ENCODE measurements around the gene ZNF646. TPM values are rescaled to one million over a fixed set of nuclear protein-coding genes. Genes with fewer than 3 reads are reported as not detected.

Gene ZNF646
- total RNA-seq, 1 donor from 2014 or later = 7.5 TPM

DNA sequence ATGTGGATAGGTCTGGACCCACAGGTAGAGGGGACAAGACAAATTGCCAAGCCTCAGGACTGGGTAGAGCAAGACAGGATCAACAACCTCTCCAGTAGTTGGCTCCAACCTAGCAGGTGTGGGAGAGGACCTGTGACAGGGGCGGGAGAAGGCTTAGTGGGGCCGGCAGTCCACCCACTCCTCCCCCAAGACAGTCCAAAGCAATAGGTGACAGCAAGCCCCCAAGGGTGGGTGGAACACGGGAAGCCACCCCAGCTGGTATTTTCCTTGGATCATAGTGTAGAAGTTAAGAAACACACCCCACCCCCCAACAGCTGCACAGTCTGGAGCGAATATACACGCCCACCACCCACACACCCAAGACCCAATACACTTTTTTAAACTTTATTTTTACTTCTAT is 45.0 kb upstream of the ZNF646 start:
- no peaks in the 10 kb centered on the region for H4K20me1 ChIP-seq (ENCODE audit: low read depth)
- H3K4me1 Mint-ChIP-seq = peaks cover 14% of the 10 kb centered on the region
- H3K36me3 ChIP-seq = no peaks in the 10 kb centered on the region
- no peak for DNase-seq (ENCODE audit: low spot score)
- H3F3A ChIP-seq (ENCODE audit: low read depth) = peaks cover 13% of the 10 kb centered on the region
- H3K4me3 ChIP-seq = no peak overlapping the region
- no peak overlapping the region for H3K27ac Mint-ChIP-seq
- no peak overlapping the region for H3K4me3 Mint-ChIP-seq
- no peak overlapping the region for H3K4me2 ChIP-seq
- no peak overlapping the region for H3K9ac ChIP-seq
- H3K27me3 ChIP-seq = no peaks in the 10 kb centered on the region
- peaks cover 6% of the 10 kb centered on the region for H3K27me3 Mint-ChIP-seq (ENCODE audit: insufficient read depth, low read depth)
- TF ChIP-seq EZH2 (IDR thresholded peaks at IDR 0.05) (no peak), EZH2phosphoT487 (IDR thresholded peaks at IDR 0.05) (no peak)
- TF ChIP-seq, protein P1, sequence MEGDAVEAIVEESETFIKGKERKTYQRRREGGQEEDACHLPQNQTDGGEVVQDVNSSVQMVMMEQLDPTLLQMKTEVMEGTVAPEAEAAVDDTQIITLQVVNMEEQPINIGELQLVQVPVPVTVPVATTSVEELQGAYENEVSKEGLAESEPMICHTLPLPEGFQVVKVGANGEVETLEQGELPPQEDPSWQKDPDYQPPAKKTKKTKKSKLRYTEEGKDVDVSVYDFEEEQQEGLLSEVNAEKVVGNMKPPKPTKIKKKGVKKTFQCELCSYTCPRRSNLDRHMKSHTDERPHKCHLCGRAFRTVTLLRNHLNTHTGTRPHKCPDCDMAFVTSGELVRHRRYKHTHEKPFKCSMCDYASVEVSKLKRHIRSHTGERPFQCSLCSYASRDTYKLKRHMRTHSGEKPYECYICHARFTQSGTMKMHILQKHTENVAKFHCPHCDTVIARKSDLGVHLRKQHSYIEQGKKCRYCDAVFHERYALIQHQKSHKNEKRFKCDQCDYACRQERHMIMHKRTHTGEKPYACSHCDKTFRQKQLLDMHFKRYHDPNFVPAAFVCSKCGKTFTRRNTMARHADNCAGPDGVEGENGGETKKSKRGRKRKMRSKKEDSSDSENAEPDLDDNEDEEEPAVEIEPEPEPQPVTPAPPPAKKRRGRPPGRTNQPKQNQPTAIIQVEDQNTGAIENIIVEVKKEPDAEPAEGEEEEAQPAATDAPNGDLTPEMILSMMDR (IDR thresholded peaks at IDR 0.05) = no peak
- H3K4me1 ChIP-seq = peaks cover 6% of the 10 kb centered on the region
- no peaks in the 10 kb centered on the region for H3K9me3 Mint-ChIP-seq
- no peaks in the 10 kb centered on the region for H3K36me3 Mint-ChIP-seq
- no peaks in the 10 kb centered on the region for H3K79me2 ChIP-seq (ENCODE audit: low read depth)
- no peaks in the 10 kb centered on the region for H3K9me3 ChIP-seq (ENCODE audit: low read depth)
- H3K27ac ChIP-seq = no peak overlapping the region
- no peak overlapping the region for H2AFZ ChIP-seq (replicated peaks)

DNA sequence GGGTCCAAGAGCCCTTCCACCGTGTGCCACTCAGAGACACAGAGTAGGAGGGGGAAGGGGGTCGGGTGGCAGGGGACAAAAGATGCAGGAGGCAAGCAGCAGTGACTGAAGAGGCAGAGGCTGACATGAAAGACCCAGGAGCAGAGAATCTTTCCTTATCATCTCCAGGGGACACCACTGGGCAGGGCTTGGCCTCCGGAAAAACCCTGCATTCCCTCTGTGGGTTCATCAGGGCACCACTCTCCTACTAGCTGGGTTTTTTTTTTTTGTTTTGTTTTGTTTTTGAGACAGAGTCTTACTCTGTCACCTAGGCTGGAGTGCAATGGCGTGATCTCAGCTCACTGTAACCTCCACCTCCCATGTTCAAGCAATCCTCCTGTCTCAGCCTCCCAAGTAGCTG is 42.9 kb upstream of the ZNF646 start:
- Histone ChIP-seq H3K27ac (no peak overlapping the region), H3F3A (ENCODE audit: low read depth) (peaks cover 13% of the 10 kb centered on the region), H4K20me1 (ENCODE audit: low read depth) (no peaks in the 10 kb centered on the region), H3K79me2 (ENCODE audit: low read depth) (no peaks in the 10 kb centered on the region), H3K27me3 (no peaks in the 10 kb centered on the region), H3K36me3 (no peaks in the 10 kb centered on the region), H2AFZ (replicated peaks) (no peak overlapping the region), H3K9ac (no peak overlapping the region), H3K4me2 (no peak overlapping the region), H3K4me1 (peaks cover 6% of the 10 kb centered on the region), H3K9me3 (ENCODE audit: low read depth) (no peaks in the 10 kb centered on the region), H3K4me3 (no peak overlapping the region)
- Mint-ChIP-seq H3K36me3 (no peaks in the 10 kb centered on the region), H3K27ac (no peak overlapping the region), H3K9me3 (no peaks in the 10 kb centered on the region), H3K4me3 (no peak overlapping the region), H3K27me3 (ENCODE audit: insufficient read depth, low read depth) (peaks cover 2% of the 10 kb centered on the region), H3K4me1 (peaks cover 14% of the 10 kb centered on the region)
- TF ChIP-seq EZH2phosphoT487 (IDR thresholded peaks at IDR 0.05) (no peak), EZH2 (IDR thresholded peaks at IDR 0.05) (no peak)
- TF ChIP-seq, protein P1 (IDR thresholded peaks at IDR 0.05) = no peak
- DNase-seq (ENCODE audit: low spot score) = no peak

DNA sequence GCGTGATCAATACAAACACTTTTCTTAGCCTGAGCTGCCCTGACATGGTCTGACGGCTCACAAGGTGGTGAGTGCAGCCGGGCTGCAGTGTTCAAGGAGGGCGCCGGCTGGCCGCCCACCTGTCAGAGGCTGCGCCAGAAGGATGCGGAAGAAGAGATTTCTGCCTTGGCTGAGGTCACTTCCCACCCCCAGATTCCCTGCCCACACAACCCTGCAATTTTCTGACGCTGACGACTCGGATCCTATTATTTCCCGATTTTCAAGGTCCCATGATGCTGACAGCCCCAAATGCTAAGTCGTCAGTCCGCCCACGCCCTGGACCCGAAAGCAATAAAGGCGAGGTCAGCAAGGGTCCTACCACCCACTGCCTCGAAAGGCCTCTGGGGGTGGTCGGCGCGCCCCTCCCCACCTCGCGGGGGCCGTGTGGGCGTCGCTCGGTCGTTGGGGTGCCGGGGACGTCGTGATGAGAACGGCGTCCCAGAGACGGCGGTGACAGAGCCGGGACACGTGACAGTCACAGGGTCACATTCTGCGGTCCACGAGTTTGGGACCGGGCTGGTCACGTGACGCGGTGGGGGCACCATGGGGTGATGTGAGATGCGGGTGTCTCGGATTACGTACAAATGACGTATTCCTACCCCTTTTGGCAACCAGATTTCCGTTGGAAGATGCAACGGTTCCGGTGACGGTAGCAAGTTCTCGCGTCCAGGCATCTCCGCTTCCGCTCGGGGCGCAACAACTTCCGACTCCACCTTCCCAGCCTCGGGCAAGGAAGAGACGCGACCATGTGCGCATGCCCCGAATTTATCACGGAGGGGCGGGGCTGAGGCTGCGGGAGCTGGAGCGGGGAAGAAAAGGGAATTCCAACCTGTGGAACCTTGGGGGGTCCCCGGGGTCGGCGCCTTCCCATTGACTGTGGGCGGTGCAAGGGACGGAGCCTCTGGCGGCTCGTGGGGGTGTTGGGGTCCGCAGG is 41.2 kb upstream of the ZNF646 start, which contains the start of gene STX4:
TSS of gene STX4 (plus strand) at position 823 of the 973 bp plus-strand sequence. CDS start 248 bp downstream, outside the sequence.
- peaks cover 2% of the 10 kb centered on the region for H3K27me3 Mint-ChIP-seq (ENCODE audit: insufficient read depth, low read depth)
- Histone ChIP-seq H3K4me3 (peak within 1 kb of the TSS; percentile 91), H4K20me1 (ENCODE audit: low read depth) (no peaks in the 10 kb centered on the region), H3K4me1 (peaks cover 6% of the 10 kb centered on the region), H3K79me2 (ENCODE audit: low read depth) (no peaks in the 10 kb centered on the region), H3K27ac (no peak within 1 kb of the TSS), H2AFZ (replicated peaks) (peak within 1 kb of the TSS; percentile 96), H3K9ac (no peak within 1 kb of the TSS), H3K9me3 (ENCODE audit: low read depth) (no peaks in the 10 kb centered on the region), H3F3A (ENCODE audit: low read depth) (peaks cover 13% of the 10 kb centered on the region), H3K36me3 (no peaks in the 10 kb centered on the region), H3K27me3 (no peaks in the 10 kb centered on the region), H3K4me2 (peak within 1 kb of the TSS; percentile 90)
- no peaks in the 10 kb centered on the region for H3K9me3 Mint-ChIP-seq
- no peaks in the 10 kb centered on the region for H3K36me3 Mint-ChIP-seq
- DNase-seq (ENCODE audit: low spot score) = peak; percentile 97
- peaks cover 14% of the 10 kb centered on the region for H3K4me1 Mint-ChIP-seq
- peak within 1 kb of the TSS; percentile 72 for H3K27ac Mint-ChIP-seq
- peak within 1 kb of the TSS; percentile 95 for H3K4me3 Mint-ChIP-seq
- TF ChIP-seq EZH2 (IDR thresholded peaks at IDR 0.05) (no peak), EZH2phosphoT487 (IDR thresholded peaks at IDR 0.05) (no peak)
- TF ChIP-seq, protein P1 (IDR thresholded peaks at IDR 0.05) = no peak

Measured in neural progenitor cell (in vitro differentiated cells).